Mucosa of stomach (tissue), 1 donor: ENCODE data around the gene SOS2.

Source experiments
- H3K27me3 ChIP-seq: one replicate; pipeline ENCODE4 v1.7.0; 2013; ENCODE audit warnings: mild to moderate bottlenecking, low read length; ENCODE audit not compliant: control insufficient read depth, insufficient read depth
- H3K36me3 ChIP-seq: one replicate; pipeline ENCODE4 v1.7.0; 2013; ENCODE audit warnings: low read length; ENCODE audit not compliant: control insufficient read depth, insufficient read depth
- H3K4me1 ChIP-seq: one replicate; pipeline ENCODE4 v1.7.0; 2013; ENCODE audit warnings: mild to moderate bottlenecking, low read length; ENCODE audit not compliant: control insufficient read depth, insufficient read depth
- H3K4me3 ChIP-seq: one replicate; pipeline ENCODE4 v1.7.0; 2013; ENCODE audit warnings: low read length
- H3K9ac ChIP-seq: one replicate; pipeline ENCODE4 v1.7.0; 2013; ENCODE audit warnings: mild to moderate bottlenecking, low read length, moderate library complexity
- H3K9me3 ChIP-seq: one replicate; pipeline ENCODE4 v1.7.0; 2013; ENCODE audit warnings: mild to moderate bottlenecking, low read length, moderate library complexity; ENCODE audit not compliant: control insufficient read depth
- donor health status: Pancreatic carcinoma.

The SOS2 gene

GRCh38 chr14:50231475-50232275 is at the start of gene SOS2:
Gene SOS2, minus strand, starts transcription at chr14:50231578. Its CDS starts 295 bp downstream, at chr14:50231283.
- H3K9ac ChIP-seq, result peak within 1 kb of the TSS; percentile 88
- H3K4me1 ChIP-seq, result peaks cover 10% of the 10 kb centered on the region
- H3K4me3 ChIP-seq, result peak within 1 kb of the TSS; percentile 57

GRCh38 chr14:50272498-50272897 is 41.1 kb upstream of the SOS2 start:
- H3K27me3 ChIP-seq, result no peaks in the 10 kb centered on the region
- H3K4me3 ChIP-seq, result no peak overlapping the region
- H3K9ac ChIP-seq, result no peak overlapping the region
- no peaks in the 10 kb centered on the region for H3K36me3 ChIP-seq
- H3K4me1 ChIP-seq, result no peaks in the 10 kb centered on the region
- no peaks in the 10 kb centered on the region for H3K9me3 ChIP-seq

More at GRCh38 chr14:50231475-50232275, at the start of gene SOS2:
- Histone ChIP-seq H3K27me3 (no peaks in the 10 kb centered on the region), H3K36me3 (no peaks in the 10 kb centered on the region), H3K9me3 (no peaks in the 10 kb centered on the region)

GRCh38 chr14:50270932-50271331 is 39.6 kb upstream of the SOS2 start:
- Histone ChIP-seq H3K9ac (no peak overlapping the region), H3K4me3 (no peak overlapping the region), H3K36me3 (no peaks in the 10 kb centered on the region), H3K9me3 (no peaks in the 10 kb centered on the region), H3K4me1 (no peaks in the 10 kb centered on the region), H3K27me3 (no peaks in the 10 kb centered on the region)

- no peaks in the 10 kb centered on the region for H3K4me1 ChIP-seq
Measured at GRCh38 chr14:50265029-50265428, 33.7 kb upstream of the SOS2 start.

GRCh38 chr14:50263321-50263720 is 31.9 kb upstream of the SOS2 start:
- H3K27me3 ChIP-seq, result no peaks in the 10 kb centered on the region
- no peak overlapping the region for H3K9ac ChIP-seq
- H3K36me3 ChIP-seq, result no peaks in the 10 kb centered on the region
- no peaks in the 10 kb centered on the region for H3K4me1 ChIP-seq
- no peak overlapping the region for H3K4me3 ChIP-seq
- H3K9me3 ChIP-seq, result no peaks in the 10 kb centered on the region

More at GRCh38 chr14:50265029-50265428, 33.7 kb upstream of the SOS2 start:
- Histone ChIP-seq H3K4me3 (no peak overlapping the region), H3K9me3 (no peaks in the 10 kb centered on the region), H3K9ac (no peak overlapping the region), H3K27me3 (no peaks in the 10 kb centered on the region), H3K36me3 (no peaks in the 10 kb centered on the region)

- H3K9ac ChIP-seq, result no peak overlapping the region
- no peaks in the 10 kb centered on the region for H3K27me3 ChIP-seq
- no peaks in the 10 kb centered on the region for H3K4me1 ChIP-seq
- no peaks in the 10 kb centered on the region for H3K36me3 ChIP-seq
- no peak overlapping the region for H3K4me3 ChIP-seq
- H3K9me3 ChIP-seq, result no peaks in the 10 kb centered on the region
Measured at GRCh38 chr14:50262865-50263264, 31.5 kb upstream of the SOS2 start.

GRCh38 chr14:50260511-50260910 is 29.1 kb upstream of the SOS2 start:
- Histone ChIP-seq H3K4me3 (no peak overlapping the region), H3K9ac (no peak overlapping the region), H3K4me1 (no peaks in the 10 kb centered on the region), H3K9me3 (no peaks in the 10 kb centered on the region), H3K36me3 (no peaks in the 10 kb centered on the region), H3K27me3 (no peaks in the 10 kb centered on the region)

- H3K4me3 ChIP-seq, result no peak overlapping the region
- no peaks in the 10 kb centered on the region for H3K4me1 ChIP-seq
- H3K9ac ChIP-seq, result no peak overlapping the region
- H3K27me3 ChIP-seq, result no peaks in the 10 kb centered on the region
- H3K36me3 ChIP-seq, result no peaks in the 10 kb centered on the region
- no peaks in the 10 kb centered on the region for H3K9me3 ChIP-seq
Measured at GRCh38 chr14:50260072-50260471, 28.7 kb upstream of the SOS2 start.

- H3K27me3 ChIP-seq, result no peaks in the 10 kb centered on the region
- H3K9ac ChIP-seq, result no peak overlapping the region
- no peaks in the 10 kb centered on the region for H3K4me1 ChIP-seq
- no peaks in the 10 kb centered on the region for H3K9me3 ChIP-seq
- H3K36me3 ChIP-seq, result no peaks in the 10 kb centered on the region
- H3K4me3 ChIP-seq, result no peak overlapping the region
Measured at GRCh38 chr14:50257732-50258131, 26.4 kb upstream of the SOS2 start.

- no peaks in the 10 kb centered on the region for H3K27me3 ChIP-seq
- no peak overlapping the region for H3K9ac ChIP-seq
- no peaks in the 10 kb centered on the region for H3K36me3 ChIP-seq
- no peak overlapping the region for H3K4me3 ChIP-seq
- no peaks in the 10 kb centered on the region for H3K9me3 ChIP-seq
- no peaks in the 10 kb centered on the region for H3K4me1 ChIP-seq
Measured at GRCh38 chr14:50254248-50254647, 22.9 kb upstream of the SOS2 start.

GRCh38 chr14:50249136-50249775 is 17.9 kb upstream of the SOS2 start:
- Histone ChIP-seq H3K4me3 (no peak overlapping the region), H3K4me1 (no peaks in the 10 kb centered on the region), H3K27me3 (no peaks in the 10 kb centered on the region), H3K9me3 (no peaks in the 10 kb centered on the region), H3K36me3 (no peaks in the 10 kb centered on the region), H3K9ac (no peak overlapping the region)

- Histone ChIP-seq H3K9me3 (no peaks in the 10 kb centered on the region), H3K36me3 (no peaks in the 10 kb centered on the region), H3K4me1 (no peaks in the 10 kb centered on the region), H3K9ac (no peak overlapping the region), H3K4me3 (no peak overlapping the region), H3K27me3 (no peaks in the 10 kb centered on the region)
Measured at GRCh38 chr14:50247245-50247644, 15.9 kb upstream of the SOS2 start.
